AG10803 (cell line): Measurements from ENCODE around the gene SLC44A1.

ENCODE experiments used
- DNase-seq: peaks from one replicate; pipeline ENCODE4 v3.0.0; 2010; ENCODE audit warnings: low read depth
- H3K4me3 ChIP-seq: 2 replicates; pipeline ENCODE4 v1.5.1; 2011; ENCODE audit warnings: mild to moderate bottlenecking, low read length, control low read depth
- TF ChIP-seq, protein P1 (sequence below): conservative IDR thresholded peaks from 2 replicates; pipeline ENCODE4 v1.5.1; 2011; ENCODE audit warnings: mild to moderate bottlenecking, low read length, control low read depth, inconsistent platforms

Gene SLC44A1

DNA sequence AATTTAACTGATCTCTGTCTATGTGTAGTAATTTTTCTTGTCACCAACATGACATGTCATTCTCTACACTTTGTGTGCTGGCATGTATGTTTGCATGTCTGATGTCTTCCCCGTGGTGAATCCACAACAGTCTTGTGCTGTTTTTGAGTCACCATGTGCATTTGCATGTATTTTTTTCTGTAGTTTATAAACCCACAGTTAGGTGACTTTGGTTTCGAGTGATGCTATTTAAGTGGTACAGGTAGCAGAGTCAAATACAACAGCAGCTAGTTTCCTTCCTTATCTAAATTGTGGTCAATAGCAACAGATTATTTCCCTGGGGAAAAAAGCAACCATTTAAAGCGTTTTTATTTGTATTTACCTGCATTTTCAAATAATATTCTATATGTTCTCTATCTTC is 113.5 kb downstream of the SLC44A1 start:
- no peak overlapping the region for H3K4me3 ChIP-seq
- TF ChIP-seq, protein P1, sequence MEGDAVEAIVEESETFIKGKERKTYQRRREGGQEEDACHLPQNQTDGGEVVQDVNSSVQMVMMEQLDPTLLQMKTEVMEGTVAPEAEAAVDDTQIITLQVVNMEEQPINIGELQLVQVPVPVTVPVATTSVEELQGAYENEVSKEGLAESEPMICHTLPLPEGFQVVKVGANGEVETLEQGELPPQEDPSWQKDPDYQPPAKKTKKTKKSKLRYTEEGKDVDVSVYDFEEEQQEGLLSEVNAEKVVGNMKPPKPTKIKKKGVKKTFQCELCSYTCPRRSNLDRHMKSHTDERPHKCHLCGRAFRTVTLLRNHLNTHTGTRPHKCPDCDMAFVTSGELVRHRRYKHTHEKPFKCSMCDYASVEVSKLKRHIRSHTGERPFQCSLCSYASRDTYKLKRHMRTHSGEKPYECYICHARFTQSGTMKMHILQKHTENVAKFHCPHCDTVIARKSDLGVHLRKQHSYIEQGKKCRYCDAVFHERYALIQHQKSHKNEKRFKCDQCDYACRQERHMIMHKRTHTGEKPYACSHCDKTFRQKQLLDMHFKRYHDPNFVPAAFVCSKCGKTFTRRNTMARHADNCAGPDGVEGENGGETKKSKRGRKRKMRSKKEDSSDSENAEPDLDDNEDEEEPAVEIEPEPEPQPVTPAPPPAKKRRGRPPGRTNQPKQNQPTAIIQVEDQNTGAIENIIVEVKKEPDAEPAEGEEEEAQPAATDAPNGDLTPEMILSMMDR: no peak
- no peak for DNase-seq

- TF ChIP-seq, protein P1: no peak
- peak; percentile 24 for DNase-seq
- no peak overlapping the region for H3K4me3 ChIP-seq
Observed at GRCh38 chr9:105359892-105360291, 115.4 kb downstream of the SLC44A1 start.

GRCh38 chr9:105360344-105360743 is 115.9 kb downstream of the SLC44A1 start:
- DNase-seq: no peak
- no peak overlapping the region for H3K4me3 ChIP-seq
- TF ChIP-seq, protein P1: no peak

- H3K4me3 ChIP-seq: no peak overlapping the region
- no peak for DNase-seq
- TF ChIP-seq, protein P1: no peak
Observed at GRCh38 chr9:105361873-105362272, 117.4 kb downstream of the SLC44A1 start.

DNA sequence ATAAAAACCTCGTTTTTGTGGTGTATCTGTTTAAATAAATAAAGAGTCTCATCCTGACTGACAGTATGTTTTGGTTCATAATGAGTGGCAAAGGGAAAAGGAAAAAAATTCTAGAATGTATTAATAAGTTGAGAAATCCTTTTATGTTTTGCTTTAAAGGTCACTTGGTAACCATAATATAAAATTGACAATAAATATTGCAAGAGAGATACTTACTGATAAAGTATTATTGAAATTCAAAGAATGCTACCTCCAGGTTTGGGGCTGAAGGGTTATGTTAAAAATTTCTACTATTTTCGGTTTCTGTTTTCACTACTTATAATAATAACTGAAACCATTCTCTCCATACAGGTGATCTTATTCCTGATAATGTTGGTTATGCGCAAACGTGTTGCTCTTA is 118.0 kb downstream of the SLC44A1 start:
- TF ChIP-seq, protein P1: no peak
- DNase-seq: no peak
- no peak overlapping the region for H3K4me3 ChIP-seq

DNA sequence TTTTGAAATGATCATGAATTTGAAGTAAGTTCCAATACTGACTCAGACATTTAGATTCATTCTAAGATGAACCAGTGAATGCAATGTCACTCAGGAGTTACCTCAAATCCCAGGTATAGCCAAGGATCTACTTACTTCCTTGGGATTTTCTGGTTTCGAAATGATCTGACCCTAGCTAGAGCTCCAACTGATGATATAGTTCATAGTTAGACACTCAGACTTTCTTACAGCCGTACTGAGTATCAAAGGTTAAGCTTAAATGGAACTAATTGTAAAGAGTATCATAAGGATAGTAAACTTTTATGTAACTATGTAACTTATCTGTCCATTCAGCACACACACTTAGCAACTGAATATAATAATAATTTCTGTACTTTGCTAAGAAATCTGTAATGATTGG is 119.4 kb downstream of the SLC44A1 start:
- no peak for DNase-seq
- TF ChIP-seq, protein P1: no peak
- H3K4me3 ChIP-seq: no peak overlapping the region

DNA sequence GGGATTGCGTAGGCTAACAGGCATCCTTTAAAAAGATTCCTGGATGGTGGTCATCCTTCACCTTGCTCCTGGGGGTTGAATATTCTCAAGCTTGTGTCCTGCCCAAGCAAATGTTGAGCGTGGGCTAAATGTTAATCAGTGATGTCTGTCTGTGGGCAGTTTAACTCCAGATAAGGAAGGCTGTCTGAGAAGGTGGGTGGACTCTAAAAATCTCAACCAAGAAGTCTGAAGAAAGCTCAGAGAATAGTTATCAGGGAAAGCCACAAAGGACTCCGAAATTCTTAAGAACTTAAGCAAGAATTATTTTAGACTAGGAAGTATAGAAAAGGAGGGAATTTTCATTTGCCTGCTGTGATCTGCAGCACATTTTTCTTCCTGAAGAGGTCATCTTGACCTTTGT is 125.5 kb downstream of the SLC44A1 start:
- DNase-seq: no peak
- TF ChIP-seq, protein P1: no peak

More for the DNA sequence above, 125.5 kb downstream of the SLC44A1 start:
- no peak overlapping the region for H3K4me3 ChIP-seq
